Right forelimb (tissue), 1 donor: ENCODE measurements around the gene DNAL4.

ENCODE experiments used
- DNase-seq: peaks from one replicate; pipeline ENCODE4 v3.0.0-alpha.2; 2018

DNAL4 gene

DNA sequence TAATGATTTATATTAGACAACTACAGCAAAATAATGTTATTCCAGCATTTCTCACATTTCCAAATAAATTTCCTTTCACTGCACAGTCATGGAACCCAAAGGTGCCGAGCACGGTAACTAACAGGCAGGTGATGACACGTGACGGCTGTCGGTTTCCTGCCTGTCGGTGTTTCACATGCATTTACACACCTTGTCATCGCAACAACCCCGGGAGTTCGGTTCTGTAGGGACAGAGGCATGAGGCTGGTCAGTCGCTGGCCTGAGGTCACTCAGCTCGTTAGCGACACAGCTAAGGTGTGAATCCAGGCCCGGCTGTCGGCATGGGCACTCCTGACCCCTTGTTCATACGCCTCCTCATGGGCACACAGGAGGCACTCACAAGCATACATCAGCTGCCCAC is 9.9 kb downstream of the DNAL4 start:
- DNase-seq: no peak

DNA sequence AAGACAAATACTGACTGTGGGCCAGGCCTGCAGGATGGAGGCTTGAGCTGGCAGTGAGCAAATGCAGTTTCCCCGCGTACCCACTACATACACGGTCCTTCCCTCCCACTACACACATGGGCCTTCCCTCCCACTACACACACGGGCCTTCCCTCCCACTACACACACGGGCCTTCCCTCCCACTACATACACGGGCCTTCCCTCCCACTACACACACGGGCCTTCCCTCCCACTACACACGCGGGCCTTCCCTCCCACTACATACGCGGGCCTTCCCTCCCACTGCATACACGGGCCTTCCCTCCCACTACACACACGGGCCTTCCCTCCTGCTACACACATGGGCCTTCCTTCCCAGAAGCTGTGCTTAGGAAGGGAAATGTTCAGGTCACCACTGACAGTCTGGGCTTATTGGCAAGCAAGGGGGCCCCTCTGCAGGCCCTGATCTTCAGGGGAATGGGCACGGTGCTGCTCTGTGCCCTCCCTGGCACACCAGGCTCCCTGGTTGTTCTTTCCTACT is 10.8 kb downstream of the DNAL4 start:
- DNase-seq: no peak

DNA sequence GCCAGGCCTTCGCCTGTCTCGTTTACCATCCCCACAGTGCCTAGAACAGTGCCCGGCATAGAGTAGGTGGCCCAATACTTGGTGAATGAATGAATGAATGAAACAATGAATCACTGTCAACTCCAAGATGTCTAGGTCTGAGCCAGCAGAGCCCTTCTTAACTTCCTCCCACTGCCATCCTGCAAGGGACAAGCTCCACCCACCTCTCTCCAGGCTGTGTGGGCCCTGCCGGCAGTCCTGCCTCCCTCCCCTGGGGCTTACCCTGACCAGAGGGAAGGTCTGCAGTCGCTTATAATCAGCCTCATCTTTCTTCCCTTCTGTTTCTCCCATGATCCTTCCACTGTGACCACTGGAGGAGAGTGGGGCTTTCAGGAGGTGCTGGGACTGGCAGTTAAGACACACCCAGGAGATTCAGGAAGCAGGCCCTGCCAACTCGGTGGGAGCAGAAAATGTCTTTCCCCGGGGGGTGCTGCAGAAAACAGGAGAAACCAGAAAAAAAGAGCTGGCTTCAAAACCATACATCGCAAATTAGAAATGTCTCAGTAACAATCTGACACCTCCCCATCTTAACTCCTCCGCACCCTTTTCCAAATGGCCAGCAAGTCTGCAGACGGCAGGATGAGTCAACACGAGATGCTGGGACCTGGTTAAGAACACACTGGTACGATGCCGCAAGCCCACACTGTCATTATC is 11.4 kb downstream of the DNAL4 start:
- no peak for DNase-seq

DNA sequence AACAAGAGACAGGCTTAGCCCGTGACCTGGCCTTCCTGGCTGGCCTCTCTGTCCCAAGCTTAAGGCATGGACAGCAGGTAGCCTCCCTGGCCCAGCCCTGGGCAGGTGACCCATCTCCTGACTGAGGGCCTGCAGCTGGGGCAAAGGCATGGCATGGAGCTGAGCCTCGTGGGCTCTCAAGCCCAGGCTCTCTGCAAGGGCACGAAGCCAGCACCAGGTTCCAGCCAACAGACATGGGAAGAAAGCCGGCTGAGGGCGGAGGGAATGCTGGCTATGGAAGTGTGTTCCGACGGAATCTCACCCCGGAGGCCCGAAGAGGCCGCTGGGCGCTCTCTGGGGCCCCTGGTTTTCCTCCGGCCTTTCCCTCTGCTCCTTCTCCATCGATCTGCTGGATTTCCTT is 12.9 kb downstream of the DNAL4 start:
- DNase-seq: no peak

DNA sequence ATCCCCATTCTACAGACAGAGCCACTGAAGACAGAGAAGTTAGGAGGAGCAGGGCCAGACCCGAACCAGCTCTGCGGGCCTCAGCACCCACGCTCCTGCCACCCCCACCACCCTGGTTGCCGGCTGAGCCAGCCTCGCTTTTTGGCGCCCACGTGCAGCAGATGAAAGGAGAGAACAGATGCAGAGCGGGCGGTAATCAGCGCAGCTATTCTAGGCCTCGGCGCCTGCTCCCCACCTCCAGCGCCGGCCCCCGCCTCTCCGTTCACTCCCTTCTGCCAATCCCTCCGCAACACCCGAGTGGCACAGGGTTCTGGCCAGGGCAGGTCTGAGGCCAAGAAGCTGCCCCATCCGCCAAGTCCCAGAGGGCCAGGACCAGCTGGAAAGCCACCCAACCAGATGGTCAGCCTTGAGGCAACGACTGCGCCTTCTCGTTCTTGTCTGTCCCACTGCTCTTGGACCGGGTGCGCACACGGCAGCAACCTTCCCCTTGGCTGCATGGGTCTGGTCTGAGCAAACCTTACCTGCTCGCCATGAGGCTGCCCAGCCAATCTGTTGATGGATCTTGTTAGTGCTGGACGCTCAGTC is 16.8 kb downstream of the DNAL4 start:
- DNase-seq: no peak

DNA sequence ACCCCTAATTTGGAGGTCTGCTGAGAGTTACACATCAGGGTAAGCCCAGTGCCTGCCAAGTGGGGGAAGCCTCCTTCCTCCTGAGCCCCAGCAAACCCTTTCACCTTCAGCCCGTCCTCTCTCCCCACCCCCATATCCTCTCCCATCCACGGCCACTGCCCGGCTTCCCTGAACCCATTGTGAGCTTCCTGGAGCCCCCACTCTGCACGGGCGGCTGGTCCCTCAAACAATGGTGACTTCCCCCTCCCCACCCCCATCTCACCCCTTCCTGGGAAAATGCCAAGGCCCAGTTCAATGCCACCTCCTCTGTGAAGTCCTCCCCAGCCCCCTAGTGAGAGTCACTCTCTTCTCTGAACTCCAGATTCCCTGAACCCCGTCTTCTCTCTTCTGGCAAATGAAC is 17.9 kb downstream of the DNAL4 start:
- DNase-seq: no peak

DNA sequence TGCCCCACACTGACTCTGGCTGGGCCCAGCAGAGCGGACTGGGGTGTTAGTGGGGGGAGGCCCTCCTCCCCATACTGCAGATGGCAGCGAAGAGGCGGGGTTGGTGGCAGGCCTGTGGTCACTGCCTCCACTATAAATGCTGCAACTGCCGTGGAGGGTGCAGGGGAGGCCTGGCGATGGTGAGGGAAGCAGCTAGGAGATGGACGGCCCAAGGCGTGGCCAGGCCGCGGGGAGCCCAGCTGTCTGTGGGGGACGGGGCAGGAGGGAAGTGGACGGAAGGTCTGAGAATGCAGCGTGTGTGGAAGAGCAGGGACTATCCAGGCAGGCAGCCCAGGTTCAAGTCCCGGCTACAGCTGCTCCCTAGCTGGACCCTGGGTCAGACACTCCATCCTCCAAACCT is 18.3 kb downstream of the DNAL4 start:
- DNase-seq: no peak

DNA sequence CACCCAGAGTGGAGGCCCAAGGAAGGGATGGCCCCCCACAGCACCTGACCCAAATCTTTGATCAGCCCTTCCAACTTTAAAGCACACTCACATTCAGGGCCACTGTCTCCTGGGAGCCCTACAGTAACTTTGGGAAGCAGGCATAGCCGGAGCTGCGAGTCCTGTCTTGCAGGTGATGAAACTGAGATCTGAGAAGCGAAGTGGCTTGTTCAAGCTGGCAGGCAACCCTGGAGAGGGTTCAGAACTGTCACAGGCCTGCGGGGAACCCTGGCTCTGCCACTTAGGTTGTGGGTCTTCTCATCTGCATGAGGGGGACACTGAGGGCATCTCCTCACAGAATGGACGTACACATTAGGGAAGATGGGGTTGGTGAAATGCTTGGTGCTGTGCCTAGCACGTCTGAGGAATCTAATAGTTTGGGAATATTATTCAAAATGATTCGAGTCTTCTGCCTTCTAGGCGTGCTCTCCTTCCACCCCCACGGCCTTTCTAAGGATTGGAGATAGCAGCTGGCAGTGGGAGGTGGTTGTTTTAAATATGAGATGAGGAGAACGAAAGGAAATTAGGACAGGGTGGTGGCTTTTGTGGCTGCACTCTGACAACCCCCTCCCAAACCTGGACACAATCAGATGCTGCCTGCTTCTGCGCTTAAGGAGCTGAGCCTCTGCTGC is 19.3 kb downstream of the DNAL4 start:
- no peak for DNase-seq

DNA sequence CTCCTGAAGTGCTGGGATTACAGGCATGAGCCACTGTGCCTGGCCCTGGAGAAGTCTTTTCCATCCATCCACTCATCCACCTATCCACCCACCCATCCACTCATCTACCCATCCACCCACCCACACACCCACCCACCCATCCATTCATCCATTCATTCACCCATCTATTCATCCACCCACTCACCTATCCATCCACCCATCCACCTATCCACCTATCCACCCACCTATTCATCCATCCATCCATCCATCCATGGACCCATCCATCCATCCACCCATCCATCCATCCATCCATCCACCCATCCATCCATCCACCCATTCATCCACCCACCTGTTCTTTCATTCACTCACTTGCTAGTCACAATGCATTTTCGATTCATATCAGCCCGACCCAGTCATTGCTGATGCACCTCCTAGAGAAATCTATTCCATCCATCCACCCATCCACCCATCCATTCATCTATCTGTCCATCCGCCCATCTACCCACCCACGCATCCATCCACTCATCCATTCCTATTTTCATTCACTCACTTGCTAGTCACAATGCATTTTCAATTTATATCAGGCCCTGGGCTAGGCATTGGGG is 20.5 kb downstream of the DNAL4 start:
- DNase-seq: no peak

DNA sequence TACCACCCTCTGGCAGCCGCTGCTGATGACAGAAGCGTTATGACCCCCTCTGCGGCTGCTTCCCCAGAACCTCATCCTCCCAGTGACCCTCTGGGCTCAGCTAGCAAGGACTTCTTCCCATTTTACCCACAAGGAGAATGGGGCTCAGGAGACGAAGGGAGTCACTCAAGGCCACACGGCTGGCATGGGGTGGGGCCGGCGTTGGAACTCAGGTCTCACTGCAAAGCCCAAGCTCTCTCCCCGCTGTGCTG is 21.4 kb downstream of the DNAL4 start:
- no peak for DNase-seq

DNA sequence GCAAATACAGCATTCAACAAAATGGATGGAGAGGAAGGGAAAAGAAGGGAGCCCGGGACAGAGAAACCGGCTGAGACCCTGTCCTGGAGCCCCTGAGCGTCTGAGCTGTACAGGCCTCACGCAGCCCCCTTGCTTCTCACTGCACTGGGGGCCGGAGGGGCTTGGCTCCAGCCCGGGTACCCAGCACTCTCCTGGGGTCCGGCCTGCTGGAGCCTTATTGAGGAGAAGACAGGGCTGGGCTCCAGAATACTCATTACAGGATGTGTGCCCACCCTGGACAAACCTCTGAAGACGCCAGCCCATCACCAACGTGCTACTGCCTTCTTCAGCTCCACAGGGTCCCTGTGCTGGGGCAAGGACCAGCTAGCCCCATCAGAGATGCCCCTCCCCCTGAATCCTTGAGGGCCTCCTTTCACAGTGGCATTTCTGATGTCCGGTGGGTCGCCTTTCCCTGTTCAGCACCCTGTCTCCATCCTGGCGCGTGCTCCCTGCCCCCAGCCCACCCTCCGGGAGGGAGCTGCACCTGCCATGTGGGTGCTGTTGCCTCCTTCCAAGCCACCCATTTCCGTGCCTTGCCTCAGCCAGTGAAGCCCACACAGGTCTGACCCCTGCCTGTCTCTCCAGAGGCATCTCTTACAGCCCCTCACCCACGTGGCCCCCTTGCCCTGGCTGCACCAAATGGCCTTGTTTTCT is 23.5 kb downstream of the DNAL4 start:
- DNase-seq: no peak

DNA sequence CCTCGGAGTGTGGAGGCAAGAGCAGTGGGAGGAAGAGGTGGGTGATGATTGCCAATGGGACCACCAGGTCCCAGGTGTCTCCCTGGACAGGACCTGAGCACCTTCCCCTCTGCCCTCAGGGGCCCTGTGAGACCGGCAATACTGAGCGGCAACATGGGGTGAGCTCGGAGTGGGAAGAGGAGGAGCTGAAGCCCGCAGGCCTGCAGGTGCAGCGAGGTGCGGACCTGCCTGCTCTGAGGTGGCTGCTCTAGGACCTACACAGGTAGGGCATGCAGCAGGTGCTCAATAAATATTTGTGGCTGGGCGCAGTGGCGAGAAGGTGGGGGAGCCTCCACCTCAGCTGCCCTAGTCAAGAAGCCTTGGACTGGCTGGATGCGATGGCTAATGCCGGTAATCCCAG is 25.9 kb downstream of the DNAL4 start:
- no peak for DNase-seq

DNA sequence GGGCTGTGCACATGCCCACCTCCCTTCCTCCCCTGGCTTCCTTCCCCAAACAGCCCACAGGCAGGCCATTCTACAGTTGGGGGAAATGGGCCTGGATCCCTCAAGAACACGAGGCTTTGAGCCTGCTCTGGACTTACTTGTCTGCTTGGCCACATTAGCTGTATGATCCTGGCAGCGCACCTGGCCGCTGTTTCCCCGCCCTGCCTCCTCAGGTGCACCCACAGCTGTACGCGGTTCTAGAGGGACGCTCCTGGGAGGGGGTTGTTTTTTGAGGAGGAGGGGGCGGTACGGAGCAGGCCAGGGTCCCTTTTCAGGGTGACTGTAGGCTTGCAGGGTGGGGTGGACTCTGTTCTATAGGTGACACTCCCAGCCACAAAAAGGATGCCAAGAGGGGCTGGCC is 26.6 kb downstream of the DNAL4 start:
- no peak for DNase-seq

DNA sequence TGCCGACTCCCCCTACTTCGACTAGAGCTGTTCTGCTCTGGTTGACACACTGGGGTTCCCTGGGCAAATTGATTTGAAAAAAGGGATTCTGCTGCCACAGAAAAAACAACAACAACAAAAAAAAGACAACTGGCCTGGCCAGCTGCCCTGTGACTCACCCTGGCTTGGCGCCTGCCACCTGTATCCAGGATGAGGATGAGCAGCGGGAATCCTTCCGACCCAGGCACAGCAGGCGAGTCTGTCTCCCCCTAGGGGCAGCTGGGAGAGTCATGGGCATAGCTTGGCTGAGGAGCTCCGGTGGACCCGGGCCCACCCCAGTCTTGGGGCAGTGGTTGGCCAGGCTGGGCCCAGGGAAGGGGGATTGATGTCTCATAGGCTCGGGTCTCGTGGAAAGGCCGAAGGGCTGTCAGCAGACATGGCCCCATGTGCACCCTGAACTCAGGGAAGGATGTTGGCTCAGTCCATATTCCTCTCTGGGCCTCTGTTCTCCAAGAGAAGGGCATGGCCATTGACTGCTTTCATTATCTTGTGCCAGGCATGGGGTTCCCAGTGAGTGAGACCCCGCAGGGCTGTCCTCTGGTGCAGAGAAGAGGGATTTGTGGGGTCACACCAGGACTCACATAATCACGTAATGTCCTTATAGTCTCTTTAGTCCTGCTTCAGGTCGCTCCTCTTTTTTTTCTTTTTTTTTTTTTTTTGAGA is 27.7 kb downstream of the DNAL4 start:
- no peak for DNase-seq

DNA sequence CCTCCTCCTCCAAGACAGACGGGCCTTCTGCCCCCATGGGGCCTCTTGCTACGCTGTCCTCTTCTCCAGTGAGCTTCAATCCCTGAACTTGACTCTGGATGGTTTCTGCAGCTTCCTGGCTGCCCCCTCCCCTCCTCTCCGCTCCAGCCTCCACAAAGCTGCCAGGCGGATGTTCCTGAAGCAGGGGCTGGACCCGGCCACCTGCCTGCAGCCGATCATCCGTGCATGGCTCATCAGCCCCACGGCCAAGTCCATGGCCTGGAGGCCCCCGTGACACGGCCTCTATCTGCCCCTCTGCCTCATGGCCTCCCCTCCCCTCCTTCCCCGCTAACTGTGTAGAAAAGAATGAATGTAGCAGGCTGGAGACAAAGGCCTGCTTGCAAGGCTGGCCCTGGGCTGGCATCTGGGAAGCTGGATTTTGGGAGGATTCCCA is 31.4 kb downstream of the DNAL4 start:
- no peak for DNase-seq

DNA sequence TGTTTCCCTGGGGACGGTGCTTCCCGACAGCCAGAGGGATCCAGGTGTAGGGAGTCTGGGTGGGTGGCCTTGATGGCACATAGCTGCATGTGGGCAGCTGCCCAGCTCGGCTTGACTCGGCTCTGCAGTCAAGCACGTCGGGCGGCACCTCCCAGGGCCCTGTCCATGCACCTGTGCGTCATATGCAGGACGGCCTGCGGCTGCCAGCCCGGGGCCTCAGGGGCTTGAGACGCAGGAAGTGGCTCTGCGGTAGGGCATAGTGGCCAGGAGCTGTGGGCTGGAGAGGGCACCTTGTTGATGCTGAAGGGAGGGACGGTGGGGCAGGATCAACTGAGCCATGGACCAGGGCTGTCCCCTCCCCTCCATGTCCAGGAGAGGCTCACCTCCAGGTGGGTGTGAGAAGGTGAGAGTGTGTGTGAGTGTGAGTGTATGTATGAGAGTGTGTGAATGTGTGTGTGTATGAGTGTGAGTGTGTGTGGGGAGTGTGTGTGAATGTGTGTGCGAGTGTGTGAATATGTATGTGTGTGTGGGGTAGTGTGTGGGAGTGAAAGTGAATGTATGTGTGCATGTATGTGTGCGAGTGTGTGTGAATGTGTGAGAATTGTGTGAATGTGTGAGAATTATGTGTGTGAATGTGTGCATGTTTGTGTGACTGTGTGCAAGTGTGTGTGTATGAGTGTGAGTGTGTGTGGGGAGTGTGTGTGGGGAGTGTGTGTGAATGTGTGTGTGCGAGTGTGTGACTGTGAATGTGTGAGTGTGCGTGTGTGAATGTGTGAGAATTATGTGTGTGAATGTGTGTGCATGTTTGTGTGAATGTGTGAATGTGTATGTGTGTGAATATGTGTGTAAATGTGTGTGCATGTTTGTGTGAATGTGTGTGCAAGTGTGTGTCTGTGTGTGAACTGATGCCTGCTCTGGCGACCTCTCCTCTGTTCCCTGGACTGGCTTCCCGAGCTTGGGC is 32.5 kb downstream of the DNAL4 start:
- no peak for DNase-seq

DNA sequence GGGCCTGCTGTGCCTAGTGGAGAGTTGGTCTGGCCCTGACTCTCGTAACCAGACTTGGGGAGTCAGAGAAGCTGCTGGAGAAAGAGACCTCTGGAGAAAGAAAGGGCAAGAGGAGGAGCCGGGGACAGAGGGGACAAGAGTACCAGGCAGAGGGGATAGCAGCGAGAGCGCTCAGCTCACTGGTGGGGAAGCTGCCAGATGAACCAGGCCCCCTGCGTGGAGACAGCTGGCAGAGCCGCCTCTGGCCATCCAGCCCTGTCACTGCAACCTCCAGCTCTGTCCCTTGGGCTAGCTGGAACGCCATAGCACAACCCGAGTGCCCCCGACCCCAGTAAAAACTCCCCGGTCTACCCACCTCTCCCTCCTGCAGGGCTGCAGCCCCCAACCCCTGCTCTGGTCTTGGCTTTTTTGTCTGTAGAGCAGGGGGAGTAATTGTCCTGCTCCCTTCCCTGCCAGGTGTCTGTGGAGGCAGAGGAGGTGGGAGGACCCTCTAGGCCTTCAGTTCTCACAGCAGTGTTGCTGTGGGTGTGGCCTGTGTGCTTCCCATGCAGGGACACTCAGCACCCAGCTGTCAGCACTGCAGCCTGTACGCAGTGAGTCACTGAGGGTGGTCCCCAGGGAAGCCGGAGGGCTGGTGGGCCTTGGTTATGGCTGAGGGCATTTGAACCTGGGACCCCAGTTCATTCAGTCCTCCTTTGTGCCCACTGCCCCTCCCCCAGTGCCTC is 33.3 kb downstream of the DNAL4 start:
- no peak for DNase-seq

DNA sequence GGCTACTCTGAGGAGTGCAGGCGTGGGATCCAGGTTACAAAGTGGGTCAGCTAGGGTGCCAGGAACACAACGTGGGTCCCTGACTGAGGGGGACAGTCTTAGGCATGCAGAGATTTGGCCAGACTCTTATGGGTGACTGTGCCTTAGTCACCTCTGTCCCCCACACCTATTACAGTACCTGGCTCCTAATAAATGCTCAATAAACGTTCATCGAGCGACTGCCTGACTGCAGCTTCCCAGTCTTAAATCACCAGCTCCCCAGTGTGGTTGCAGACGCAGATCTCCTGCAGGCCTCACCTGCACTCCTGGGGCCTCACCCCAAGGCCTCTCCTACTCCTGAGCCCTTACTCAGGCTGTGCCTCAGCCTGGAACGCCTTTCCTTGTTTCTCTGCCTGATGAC is 34.9 kb downstream of the DNAL4 start:
- DNase-seq: no peak

DNA sequence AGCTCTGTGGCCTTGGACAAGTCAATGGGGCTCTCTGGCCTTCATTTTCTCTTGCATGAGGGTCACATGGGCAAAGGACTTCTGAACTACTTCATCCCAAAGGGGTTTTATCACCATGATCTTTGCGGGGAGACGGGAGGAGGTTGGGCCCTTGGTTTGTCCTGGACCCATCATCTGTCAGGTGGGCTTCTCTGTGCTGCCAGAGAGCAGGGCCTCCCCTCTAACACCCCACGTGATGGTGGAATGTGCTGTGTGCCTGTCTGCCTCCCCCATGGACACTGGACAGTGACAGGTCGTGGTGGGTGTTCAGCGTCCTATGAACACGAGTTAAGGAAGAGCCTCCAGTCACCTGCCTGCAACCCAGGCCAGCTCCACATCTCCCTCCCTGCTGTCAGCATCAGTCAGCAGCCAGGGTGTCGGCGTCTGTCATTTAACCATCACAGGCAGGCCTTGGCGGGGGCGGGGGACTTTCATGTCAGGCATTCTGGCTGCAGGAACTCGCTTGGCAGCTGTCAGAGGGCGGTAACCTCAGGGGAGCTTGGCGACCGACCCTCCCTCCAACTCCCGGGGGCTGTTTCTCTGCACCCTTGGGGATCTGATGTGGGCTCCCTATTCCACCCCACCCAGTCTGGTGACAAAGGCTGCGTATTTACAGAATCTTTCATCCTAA is 35.5 kb downstream of the DNAL4 start:
- DNase-seq: no peak

DNA sequence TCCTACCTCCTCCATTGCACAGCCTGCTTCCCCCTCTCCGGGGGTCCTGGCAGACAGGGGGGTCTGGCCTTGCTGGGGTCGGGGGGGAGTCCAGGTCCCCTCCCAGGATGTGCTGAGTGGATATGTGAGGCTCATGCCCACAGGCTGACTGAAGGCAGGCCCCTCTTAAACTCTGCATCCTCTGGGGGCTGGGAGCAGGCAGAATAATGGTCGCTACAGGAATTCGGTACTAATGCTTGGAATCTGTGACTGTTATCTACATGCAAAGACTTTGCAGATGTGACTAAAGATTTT is 36.5 kb downstream of the DNAL4 start:
- no peak for DNase-seq
